HepG2 (cell line): ENCODE results near the gene MALRD1. TPM values are rescaled to one million over a fixed set of nuclear protein-coding genes. Genes with fewer than 3 reads are reported as not detected.

Experiments
- ATAC-seq: fragments of 200-7000 bp; cut with Tn5 transposase; 3 replicates; pipeline ENCODE4 v1.9.1; 2020; ENCODE audit warnings: mild to moderate bottlenecking, moderate library complexity
- BruUV-seq: library from RNA; stranded (reverse); fragments of 400-500 nt; replicated peaks from 2 replicates; lab custom pipeline; 2021; lab: Mats Ljungman, UMichigan
- CTCF ChIA-PET: fragments of 300-600 bp; formaldehyde crosslinking; extraction: SDS; loops from one replicate; lab custom pipeline; 2021; ENCODE audit warnings: low total read pairs, inconsistent platforms, low intra/inter-chr PET ratio; lab: Yijun Ruan, JAX
- POLR2A ChIA-PET: fragments of 350-600 bp; sonication (Branson Sonifier 250); formaldehyde crosslinking; loops from one replicate; lab custom pipeline; 2020; ENCODE audit warnings: antibody characterized with exemption, inconsistent platforms; lab: Yijun Ruan, JAX
- DNase-seq: peaks from one replicate; pipeline ENCODE4 v3.0.0-alpha.2; 2015; ENCODE audit warnings: low spot score
- FAIRE-seq: peaks from 3 replicates; lab custom pipeline; 2011; peaks lifted over from hg19 to GRCh38; lab: Jason Lieb, UNC
- H2AFZ ChIP-seq: one replicate; pipeline ENCODE4 v1.6.1; 2011; ENCODE audit warnings: low read length, inconsistent platforms
- H3K27ac ChIP-seq: fragments of 300-600 bp; 3 replicates; pipeline ENCODE4 v1.8.0; 2011; ENCODE audit warnings: mixed run types, mild to moderate bottlenecking, mixed read lengths, low read length, inconsistent platforms; ENCODE audit not compliant: insufficient read depth; ENCODE audit errors: extremely low read length
- H3K27me3 ChIP-seq, 2 experiments: fragments of 200-600 bp in 1 of 2; 2 replicates in 1 of 2; 3 replicates in 1 of 2; pipeline versions ENCODE4 v1.6.0 to v1.8.0; 2011; ENCODE audit warnings: low read length in 2 of 2, mild to moderate bottlenecking in 2 of 2, moderate library complexity in 2 of 2, inconsistent platforms in 1 of 2; ENCODE audit not compliant: insufficient read depth in 2 of 2, control insufficient read depth in 1 of 2
- H3K36me3 ChIP-seq, 2 experiments: fragments of 200-600 bp in 1 of 2; replicated peaks in 1 of 2; 2 replicates in 1 of 2; 3 replicates in 1 of 2; pipeline versions ENCODE4 v1.5.1 to v1.8.0; 2011; ENCODE audit warnings: low read length in 2 of 2, inconsistent platforms in 1 of 2; ENCODE audit not compliant: insufficient read depth in 2 of 2, control insufficient read depth in 1 of 2
- H3K4me1 ChIP-seq: 2 replicates; pipeline ENCODE4 v1.5.1; 2012; ENCODE audit warnings: low read length, inconsistent platforms; ENCODE audit not compliant: insufficient read depth
- H3K4me2 ChIP-seq: 2 replicates; pipeline ENCODE4 v1.6.0; 2011; ENCODE audit warnings: low read depth, low read length, inconsistent platforms
- H3K4me3 ChIP-seq, 3 experiments: fragments of 200-600 bp in 1 of 3; sonication (generic), shearing (Covaris generic) in 1 of 3; replicated peaks in 1 of 3; 2 replicates each; pipeline ENCODE4 v1.5.1; 2011 to 2016; ENCODE audit warnings: low read length in 3 of 3, inconsistent platforms in 2 of 3, low read depth in 2 of 3, mild to moderate bottlenecking in 2 of 3, control low read depth in 1 of 3, mixed read lengths in 1 of 3; ENCODE audit not compliant: insufficient read depth in 1 of 3
- H3K79me2 ChIP-seq: one replicate; pipeline ENCODE4 v1.6.1; 2011; ENCODE audit warnings: low read length, inconsistent platforms; ENCODE audit not compliant: insufficient read depth
- H3K9ac ChIP-seq: 2 replicates; pipeline ENCODE4 v1.6.0; 2011; ENCODE audit warnings: mild to moderate bottlenecking, low read depth, low read length, inconsistent platforms; ENCODE audit not compliant: insufficient read depth
- H3K9me3 ChIP-seq: 2 replicates; pipeline ENCODE4 v1.5.1; 2012; ENCODE audit warnings: mild to moderate bottlenecking, low read length
- H4K20me1 ChIP-seq: 2 replicates; pipeline ENCODE4 v1.6.0; 2011; ENCODE audit warnings: inconsistent platforms, mild to moderate bottlenecking, low read length, moderate library complexity; ENCODE audit not compliant: insufficient read depth
- ATF7-NPFF ChIP-seq: sonication (generic); formaldehyde crosslinking; IDR thresholded peaks from 2 replicates; pipeline ENCODE4 v1.8.1; 2023; ENCODE audit warnings: mild to moderate bottlenecking, low read depth, missing genetic modification reagents, moderate library complexity
- BRF2 ChIP-seq: sonication (generic); formaldehyde crosslinking; IDR thresholded peaks from 2 replicates; pipeline ENCODE4 v1.8.1; 2022; ENCODE audit warnings: mild to moderate bottlenecking, missing genetic modification reagents
- ELF3 ChIP-seq: IDR thresholded peaks from 2 replicates; pipeline ENCODE4 v1.6.1; 2016; ENCODE audit warnings: missing genetic modification reagents, missing compliant biosample characterization
- GMEB1 ChIP-seq: sonication (generic); formaldehyde crosslinking; IDR thresholded peaks from 2 replicates; pipeline ENCODE4 v1.5.1; 2020; ENCODE audit warnings: missing genetic modification reagents, mild to moderate bottlenecking, borderline replicate concordance
- KDM4B ChIP-seq: sonication (generic); formaldehyde crosslinking; IDR thresholded peaks from 2 replicates; pipeline ENCODE4 v1.4.0; 2020; ENCODE audit warnings: missing genetic modification reagents
- NCOA1 ChIP-seq: sonication (generic); formaldehyde crosslinking; IDR thresholded peaks from 2 replicates; pipeline ENCODE4 v1.9.0; 2021; ENCODE audit warnings: missing genetic modification reagents
- SRF ChIP-seq: IDR thresholded peaks from 2 replicates; pipeline ENCODE4 v1.6.1; 2011; ENCODE audit warnings: mild to moderate bottlenecking, low read depth, low read length, moderate library complexity
- SRSF1 ChIP-seq: fragments of 200-400 bp; formaldehyde crosslinking; optimal IDR thresholded peaks from 2 replicates; pipeline ENCODE3; 2017; ENCODE audit warnings: mild to moderate bottlenecking, low read depth, low read length, moderate library complexity
- YEATS4 ChIP-seq: sonication (generic); formaldehyde crosslinking; IDR thresholded peaks from 2 replicates; pipeline ENCODE4 v1.4.0; 2020; ENCODE audit warnings: missing genetic modification reagents, borderline replicate concordance
- ZBTB8A ChIP-seq: sonication (generic); formaldehyde crosslinking; IDR thresholded peaks from 2 replicates; pipeline ENCODE4 v1.4.0; 2020; ENCODE audit warnings: mild to moderate bottlenecking, low read depth, missing genetic modification reagents, borderline replicate concordance
- ZFP36L2 ChIP-seq: sonication (generic); formaldehyde crosslinking; IDR thresholded peaks from 2 replicates; pipeline ENCODE4 v1.4.0; 2020; ENCODE audit warnings: missing genetic modification reagents
- ZNF101 ChIP-seq: sonication (generic); formaldehyde crosslinking; IDR thresholded peaks from 2 replicates; pipeline ENCODE4 v1.4.0; 2020; ENCODE audit warnings: mild to moderate bottlenecking, low read depth, missing genetic modification reagents, borderline replicate concordance
- ZNF331 ChIP-seq: sonication (generic); formaldehyde crosslinking; IDR thresholded peaks from 2 replicates; pipeline ENCODE4 v1.4.0; 2020; ENCODE audit warnings: missing genetic modification reagents
- ZNF432 ChIP-seq: sonication (generic); formaldehyde crosslinking; IDR thresholded peaks from 2 replicates; pipeline ENCODE4 v1.5.0; 2020; ENCODE audit warnings: missing genetic modification reagents, mild to moderate bottlenecking, borderline replicate concordance
- ZNF709 ChIP-seq: sonication (generic); formaldehyde crosslinking; IDR thresholded peaks from 2 replicates; pipeline ENCODE4 v1.5.0; 2020; ENCODE audit warnings: mild to moderate bottlenecking, missing genetic modification reagents
- ZXDC ChIP-seq: sonication (generic); formaldehyde crosslinking; IDR thresholded peaks from 2 replicates; pipeline ENCODE4 v1.5.0; 2020; ENCODE audit warnings: mild to moderate bottlenecking, missing genetic modification reagents
- WGBS: methylation state at CpG from one replicate; pipeline ENCODE4 v1.1.6; 2017; ENCODE audit warnings: low lambda C conversion rate; 5-methylcytosine and 5-hydroxymethylcytosine counted together
- in situ Hi-C: cut with HindIII; loops from 2 replicates; pipeline ENCODE4 v1.10.0; 2017; ENCODE audit warnings: low pct_unique_long_range_greater_than_20kb; ENCODE audit not compliant: extremely low pct_ligation_motif_present
- intact Hi-C: fragments of 100-400 bp; cut with micrococcal nuclease; formaldehyde crosslinking; loops from one replicate; pipeline ENCODE4 v1.10.0; 2022; ENCODE audit not compliant: unreplicated experiment
- polyA plus RNA-seq, 8 experiments: library from polyadenylated mRNA; depleted of rRNA in 3 of 8; stranded (reverse) in 7 of 8; unstranded in 1 of 8; fragments of >200 nt; fragmentation: Illumina TruSeq in 4 of 8; extraction: Trizol in 4 of 8; gene quantifications; 2 replicates each; pipeline versions ENCODE4 v1.2.1 to v1.2.3, GENCODE V29; 2011 to 2016; ENCODE audit warnings: low read depth in 4 of 8, missing spikeins in 1 of 8, mixed read lengths in 1 of 8; ENCODE audit not compliant: insufficient read depth in 1 of 8
- total RNA-seq, 5 experiments: library from RNA; depleted of rRNA; stranded (reverse); fragments of >200 nt; fragmentation: Illumina TruSeq; extraction: Trizol; gene quantifications; 2 replicates each; pipeline ENCODE4 v1.2.3, GENCODE V29; 2016; ENCODE audit warnings: low read depth in 1 of 5

Gene MALRD1
- total and polyA plus RNA-seq, 2 of the 13 experiments (the other 11 are each of a cell fraction or from before 2014, with no cell fraction given): 5.7 to 15.4 TPM

GRCh38 chr10:19710600-19710999 lies 662.0 kb downstream of the MALRD1 start:
- POLR2A ChIA-PET: no interaction called here

GRCh38 chr10:19713159-19713558 lies 664.6 kb downstream of the MALRD1 start:
- H3K9ac ChIP-seq: no peak overlapping the region
- H3K79me2 ChIP-seq: no peaks in the 10 kb centered on the region
- H4K20me1 ChIP-seq: no peaks in the 10 kb centered on the region
- POLR2A ChIA-PET: no interaction called here
- H3K36me3 ChIP-seq: no peaks in the 10 kb centered on the region
- no peak for FAIRE-seq
- intact Hi-C loops: no loop called here
- in situ Hi-C loops: no loop called here
- DNase-seq: no peak
- no peak for ATAC-seq
- H2AFZ ChIP-seq: no peak overlapping the region
- H3K4me2 ChIP-seq: no peak overlapping the region
- H3K27ac ChIP-seq: no peak overlapping the region
- CTCF ChIA-PET: no interaction called here
- no peaks in the 10 kb centered on the region for H3K27me3 ChIP-seq
- no TSS peak for BruUV-seq
- H3K4me1 ChIP-seq: no peaks in the 10 kb centered on the region
- peaks cover 36% of the 10 kb centered on the region for H3K9me3 ChIP-seq
- no peak overlapping the region for H3K4me3 ChIP-seq
- no peak for TF ChIP-seq NCOA1 (CRISPR knock-in tag)
- no peak for TF ChIP-seq GMEB1 (CRISPR knock-in tag)
- TF ChIP-seq ZBTB8A (CRISPR knock-in tag): no peak
- no peak for TF ChIP-seq YEATS4 (CRISPR knock-in tag)
- no peak for TF ChIP-seq ELF3 (CRISPR knock-in tag)
- no peak for TF ChIP-seq ZNF331
- TF ChIP-seq ATF7-NPFF (CRISPR knock-in tag): no peak
- TF ChIP-seq KDM4B (CRISPR knock-in tag): no peak
- no peak for TF ChIP-seq SRSF1
- no peak for TF ChIP-seq BRF2 (CRISPR knock-in tag)
- TF ChIP-seq ZNF709 (CRISPR knock-in tag): no peak
- TF ChIP-seq ZXDC (CRISPR knock-in tag): no peak
- no peak for TF ChIP-seq ZNF432
- no peak for TF ChIP-seq SRF

More at GRCh38 chr10:19710600-19710999, 662.0 kb downstream of the MALRD1 start:
- DNase-seq (no peak), FAIRE-seq (no peak), ATAC-seq (no peak)
- no peaks in the 10 kb centered on the region for H3K27me3 ChIP-seq
- H3K79me2 ChIP-seq: no peaks in the 10 kb centered on the region
- intact Hi-C loops: no loop called here
- CTCF ChIA-PET: no interaction called here
- no peak for TF ChIP-seq ZNF101 (CRISPR knock-in tag)
- no peak for TF ChIP-seq ZFP36L2 (CRISPR knock-in tag)
- no peaks in the 10 kb centered on the region for H4K20me1 ChIP-seq
- H3K4me3 ChIP-seq: no peak overlapping the region
- no peak overlapping the region for H2AFZ ChIP-seq
- no peaks in the 10 kb centered on the region for H3K36me3 ChIP-seq
- no TSS peak for BruUV-seq
- peaks cover 43% of the 10 kb centered on the region for H3K9me3 ChIP-seq
- no peak overlapping the region for H3K4me2 ChIP-seq
- H3K9ac ChIP-seq: no peak overlapping the region
- WGBS: 41% methylated on average over 3 of the region's 3 CpGs
- in situ Hi-C loops: no loop called here
- H3K4me1 ChIP-seq: no peaks in the 10 kb centered on the region
- no peak overlapping the region for H3K27ac ChIP-seq
